Measurements from ENCODE around the gene GNB2. TPM values are rescaled to one million over a fixed set of nuclear protein-coding genes. Genes with fewer than 3 reads are reported as not detected.

GNB2 gene
- total and polyA plus RNA-seq, 2 of the 13 experiments (the other 11 are each of a cell fraction or from before 2014, with no cell fraction given) = 48.3 to 67.1 TPM

GRCh38 chr7:100706672-100707311 lies 33.3 kb downstream of the GNB2 start (continued):
- TF ChIP-seq AKNA (CRISPR knock-in tag; IDR thresholded peaks at IDR 0.05; ENCODE audit: borderline replicate concordance) (no peak), ZNF383 (CRISPR knock-in tag; IDR thresholded peaks at IDR 0.05; ENCODE audit: borderline replicate concordance) (no peak), ZNF276 (CRISPR knock-in tag; IDR thresholded peaks at IDR 0.05; ENCODE audit: low read depth) (no peak), JUNB (CRISPR knock-in tag; IDR thresholded peaks at IDR 0.05; ENCODE audit: borderline replicate concordance) (no peak), ZNF747 (CRISPR knock-in tag; IDR thresholded peaks at IDR 0.05; ENCODE audit: borderline replicate concordance) (no peak), ZBTB39 (CRISPR knock-in tag; IDR thresholded peaks at IDR 0.05) (0 out of 2 replicates have a peak, but pooled peaks have one; percentile 38), RFX1 (IDR thresholded peaks at IDR 0.05) (no peak), BRD4 (CRISPR knock-in tag; IDR thresholded peaks at IDR 0.05) (0 out of 2 replicates have a peak, but pooled peaks have one; percentile 34), PREB (CRISPR knock-in tag; IDR thresholded peaks at IDR 0.05) (no peak), STAT5B (CRISPR knock-in tag; IDR thresholded peaks at IDR 0.05) (no peak), HNF1A (IDR thresholded peaks at IDR 0.05; ENCODE audit: low read depth) (no peak), HNF1A (CRISPR knock-in tag; IDR thresholded peaks at IDR 0.05; ENCODE audit: borderline replicate concordance) (no peak), MXD3 (CRISPR knock-in tag; IDR thresholded peaks at IDR 0.05) (no peak), ARHGAP35 (CRISPR knock-in tag; IDR thresholded peaks at IDR 0.05; ENCODE audit: borderline replicate concordance) (no peak)
